ENCODE data around the gene PARD3B.

The PARD3B gene

DNA sequence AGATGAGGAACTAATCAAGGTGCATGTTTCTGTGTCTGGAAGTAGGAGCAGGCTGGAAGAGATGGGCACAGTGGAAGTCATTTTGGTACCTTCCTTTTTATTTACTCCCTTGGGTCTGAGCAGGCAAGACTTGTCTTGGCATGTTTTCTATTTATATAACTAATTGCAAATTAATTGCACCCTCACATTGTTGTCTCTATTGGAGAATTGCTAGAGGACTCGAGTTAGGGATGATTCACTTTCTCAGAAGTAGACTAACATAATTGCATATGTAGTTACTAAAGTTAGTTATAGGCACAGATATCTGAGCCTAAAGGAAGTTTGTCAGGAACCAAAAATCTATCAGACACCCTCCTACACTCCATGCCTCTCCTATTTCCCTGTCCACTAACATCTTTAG is 1044.2 kb downstream of the PARD3B start:
- CTCF ChIA-PET = no interaction called here
- TF ChIP-seq HDGF (IDR thresholded peaks at IDR 0.05; ENCODE audit: borderline replicate concordance) (no peak), ARNT (IDR thresholded peaks at IDR 0.05) (no peak), LEF1 (IDR thresholded peaks at IDR 0.05; ENCODE audit: borderline replicate concordance) (no peak), SUZ12 (IDR thresholded peaks at IDR 0.05) (no peak), TARDBP (IDR thresholded peaks at IDR 0.05) (no peak), BHLHE40 (IDR thresholded peaks at IDR 0.05; ENCODE audit: borderline replicate concordance) (no peak), NFRKB (IDR thresholded peaks at IDR 0.05) (no peak), L3MBTL2 (conservative IDR thresholded peaks at IDR 0.05) (no peak), ZNF384 (IDR thresholded peaks at IDR 0.05) (no peak), PKNOX1 (IDR thresholded peaks at IDR 0.05) (no peak), SP1 (IDR thresholded peaks at IDR 0.05) (no peak), FOXA1 (IDR thresholded peaks at IDR 0.05) (no peak), FOXM1 (IDR thresholded peaks at IDR 0.05; ENCODE audit: borderline replicate concordance) (no peak), ELF4 (IDR thresholded peaks at IDR 0.05) (no peak)
- DNase-seq (ENCODE audit: extremely low spot score) = no peak
- POLR2A ChIA-PET = no interaction called here

- DNase-seq (ENCODE audit: extremely low spot score) = no peak
- ChIA-PET POLR2A (no interaction called here), CTCF (no interaction called here)
- no peak for TF ChIP-seq FOXM1 (IDR thresholded peaks at IDR 0.05; ENCODE audit: borderline replicate concordance)
- TF ChIP-seq CTBP1 (IDR thresholded peaks at IDR 0.05; ENCODE audit: borderline replicate concordance) = no peak
- no peak for TF ChIP-seq ARNT (IDR thresholded peaks at IDR 0.05)
- TF ChIP-seq BHLHE40 (IDR thresholded peaks at IDR 0.05; ENCODE audit: borderline replicate concordance) = no peak
- TF ChIP-seq TARDBP (IDR thresholded peaks at IDR 0.05) = no peak
- no peak for TF ChIP-seq NFRKB (IDR thresholded peaks at IDR 0.05)
- TF ChIP-seq HDGF (IDR thresholded peaks at IDR 0.05; ENCODE audit: borderline replicate concordance) = no peak
- no peak for TF ChIP-seq FOXK2 (IDR thresholded peaks at IDR 0.05)
- no peak for TF ChIP-seq SUZ12 (IDR thresholded peaks at IDR 0.05)
Measured at GRCh38 chr2:205590759-205591158, 1045.5 kb downstream of the PARD3B start.

- DNase-seq (ENCODE audit: extremely low spot score) = no peak
- CTCF ChIA-PET = no interaction called here
- TF ChIP-seq FOXM1 (IDR thresholded peaks at IDR 0.05; ENCODE audit: borderline replicate concordance) (no peak), CTBP1 (IDR thresholded peaks at IDR 0.05; ENCODE audit: borderline replicate concordance) (no peak), L3MBTL2 (conservative IDR thresholded peaks at IDR 0.05) (no peak), ELF4 (IDR thresholded peaks at IDR 0.05) (no peak), LEF1 (IDR thresholded peaks at IDR 0.05; ENCODE audit: borderline replicate concordance) (no peak)
- POLR2A ChIA-PET = no interaction called here
Measured at GRCh38 chr2:205593891-205594290, 1048.6 kb downstream of the PARD3B start.

DNA sequence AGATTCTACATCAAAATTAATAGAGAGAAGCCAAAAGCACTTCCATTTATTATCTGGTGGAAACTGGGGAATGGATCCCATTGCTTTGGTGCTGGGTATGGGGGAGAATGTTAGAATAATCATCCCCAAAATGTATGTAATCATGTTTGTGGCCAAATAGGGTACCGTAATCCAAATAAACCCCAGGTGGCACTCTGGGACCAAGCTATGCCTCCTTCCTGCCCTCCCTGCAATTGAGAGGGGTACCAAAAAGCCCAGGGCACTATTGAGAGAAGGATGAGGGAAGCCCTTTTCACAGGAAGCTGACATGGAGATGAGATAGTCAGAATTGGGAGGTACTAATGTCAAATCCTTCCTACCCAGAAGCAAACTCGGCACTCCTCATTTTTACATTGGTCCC is 1051.3 kb downstream of the PARD3B start:
- TF ChIP-seq SP1 (IDR thresholded peaks at IDR 0.05) (no peak), NFRKB (IDR thresholded peaks at IDR 0.05) (no peak), LEF1 (IDR thresholded peaks at IDR 0.05; ENCODE audit: borderline replicate concordance) (no peak), FOXM1 (IDR thresholded peaks at IDR 0.05; ENCODE audit: borderline replicate concordance) (no peak), ELF4 (IDR thresholded peaks at IDR 0.05) (no peak), FOXA1 (IDR thresholded peaks at IDR 0.05) (no peak), L3MBTL2 (conservative IDR thresholded peaks at IDR 0.05) (no peak), SUZ12 (IDR thresholded peaks at IDR 0.05) (no peak), ARNT (IDR thresholded peaks at IDR 0.05) (no peak), CTBP1 (IDR thresholded peaks at IDR 0.05; ENCODE audit: borderline replicate concordance) (no peak), FOXK2 (IDR thresholded peaks at IDR 0.05) (no peak), PKNOX1 (IDR thresholded peaks at IDR 0.05) (no peak), TARDBP (IDR thresholded peaks at IDR 0.05) (no peak), BHLHE40 (IDR thresholded peaks at IDR 0.05; ENCODE audit: borderline replicate concordance) (no peak), ZNF384 (IDR thresholded peaks at IDR 0.05) (no peak), HDGF (IDR thresholded peaks at IDR 0.05; ENCODE audit: borderline replicate concordance) (no peak)
- CTCF ChIA-PET = interaction anchor here (0.6 kb wide), 1 partner anchor 329 kb away, joined by 3 read pairs; no protein-coding TSS in a partner anchor
- DNase-seq (ENCODE audit: extremely low spot score) = no peak
- POLR2A ChIA-PET = no interaction called here

- no peak for DNase-seq (ENCODE audit: extremely low spot score)
- TF ChIP-seq SP1 (IDR thresholded peaks at IDR 0.05) (no peak), FOXM1 (IDR thresholded peaks at IDR 0.05; ENCODE audit: borderline replicate concordance) (no peak), FOXK2 (IDR thresholded peaks at IDR 0.05) (no peak), LEF1 (IDR thresholded peaks at IDR 0.05; ENCODE audit: borderline replicate concordance) (no peak), SUZ12 (IDR thresholded peaks at IDR 0.05) (no peak), L3MBTL2 (conservative IDR thresholded peaks at IDR 0.05) (no peak), PKNOX1 (IDR thresholded peaks at IDR 0.05) (no peak), ARNT (IDR thresholded peaks at IDR 0.05) (no peak), ZNF384 (IDR thresholded peaks at IDR 0.05) (no peak), TARDBP (IDR thresholded peaks at IDR 0.05) (no peak), FOXA1 (IDR thresholded peaks at IDR 0.05) (no peak), CTBP1 (IDR thresholded peaks at IDR 0.05; ENCODE audit: borderline replicate concordance) (no peak)
- ChIA-PET CTCF (no interaction called here), POLR2A (no interaction called here)
Measured at GRCh38 chr2:205605638-205606304, 1060.5 kb downstream of the PARD3B start.

- CTCF ChIA-PET = no interaction called here
- no peak for DNase-seq (ENCODE audit: extremely low spot score)
- TF ChIP-seq SUZ12 (IDR thresholded peaks at IDR 0.05) = no peak
- TF ChIP-seq FOXM1 (IDR thresholded peaks at IDR 0.05; ENCODE audit: borderline replicate concordance) = no peak
- TF ChIP-seq ELF4 (IDR thresholded peaks at IDR 0.05) = no peak
- TF ChIP-seq ARNT (IDR thresholded peaks at IDR 0.05) = no peak
- no peak for TF ChIP-seq NFRKB (IDR thresholded peaks at IDR 0.05)
- TF ChIP-seq FOXA1 (IDR thresholded peaks at IDR 0.05) = no peak
- no peak for TF ChIP-seq ZNF384 (IDR thresholded peaks at IDR 0.05)
- no peak for TF ChIP-seq L3MBTL2 (conservative IDR thresholded peaks at IDR 0.05)
- POLR2A ChIA-PET = no interaction called here
Measured at GRCh38 chr2:205607146-205607545, 1061.9 kb downstream of the PARD3B start.
